HEK293 (cell line): ENCODE results near the gene RSPRY1.

ENCODE experiments used
- CTCF ChIA-PET: fragments of 350-600 bp; formaldehyde crosslinking; extraction: SDS; loops from one replicate; lab custom pipeline; 2021; ENCODE audit warnings: antibody characterized with exemption; lab: Yijun Ruan, JAX
- POLR2A ChIA-PET: fragments of 300-600 bp; formaldehyde crosslinking; extraction: SDS; loops from one replicate; lab custom pipeline; 2020; ENCODE audit warnings: antibody characterized with exemption, inconsistent platforms; lab: Yijun Ruan, JAX
- H3K27ac ChIP-seq: fragments of 200-500 bp; sonication (Bioruptor generic); 2 replicates; pipeline ENCODE4 v1.5.1; 2014; ENCODE audit warnings: low read depth, low read length, control low read depth, inconsistent platforms; ENCODE audit errors: extremely low read depth
- H3K36me3 ChIP-seq, 2 experiments: fragments of 200-500 bp in 1 of 2; sonication (Bioruptor generic) in 1 of 2; 1 replicate in 1 of 2; 2 replicates in 1 of 2; pipeline ENCODE4 v1.5.1; 2014 to 2017; ENCODE audit warnings: inconsistent platforms in 2 of 2, low read length in 2 of 2; ENCODE audit not compliant: control insufficient read depth in 2 of 2, insufficient read depth in 1 of 2
- H3K4me1 ChIP-seq: fragments of 200-500 bp; sonication (Bioruptor generic); 2 replicates; pipeline ENCODE4 v1.5.1; 2014; ENCODE audit warnings: mild to moderate bottlenecking, low read length, inconsistent platforms; ENCODE audit not compliant: control insufficient read depth, insufficient read depth
- H3K4me3 ChIP-seq: 2 replicates; pipeline ENCODE4 v1.5.1; 2011; ENCODE audit warnings: low read depth, mild to moderate bottlenecking, control low read depth, low read length, moderate library complexity
- H3K9me3 ChIP-seq: fragments of 200-500 bp; sonication (Bioruptor generic); 2 replicates; pipeline ENCODE4 v1.5.1; 2014; ENCODE audit warnings: low read depth, low read length, inconsistent platforms; ENCODE audit not compliant: control insufficient read depth, insufficient read depth
- MZF1 ChIP-seq: fragments of 450-650 bp; formaldehyde crosslinking; IDR thresholded peaks from 2 replicates; pipeline ENCODE4 v1.5.1; 2017; ENCODE audit warnings: missing biosample characterization, missing genetic modification characterization, borderline replicate concordance
- SCRT1 ChIP-seq: fragments of 450-650 bp; formaldehyde crosslinking; IDR thresholded peaks from 2 replicates; pipeline ENCODE4 v1.5.1; 2016; ENCODE audit warnings: missing biosample characterization, missing genetic modification characterization, borderline replicate concordance
- SP3 ChIP-seq: fragments of 450-650 bp; formaldehyde crosslinking; IDR thresholded peaks from 2 replicates; pipeline ENCODE4 v1.5.1; 2016; ENCODE audit warnings: missing biosample characterization, missing genetic modification characterization
- ZBTB1 ChIP-seq: fragments of 450-650 bp; formaldehyde crosslinking; IDR thresholded peaks from 2 replicates; pipeline ENCODE4 v1.5.1; 2016; ENCODE audit warnings: missing biosample characterization, missing genetic modification characterization
- ZBTB11 ChIP-seq: fragments of 450-650 bp; formaldehyde crosslinking; conservative IDR thresholded peaks from 2 replicates; pipeline ENCODE4 v1.5.1; 2016; ENCODE audit warnings: low read depth, missing biosample characterization, missing genetic modification characterization
- ZBTB26 ChIP-seq: fragments of 450-650 bp; formaldehyde crosslinking; optimal IDR thresholded peaks from 2 replicates; pipeline ENCODE3; 2016; ENCODE audit warnings: missing biosample characterization, mild to moderate bottlenecking, missing genetic modification characterization
- ZFP41 ChIP-seq: fragments of 450-650 bp; formaldehyde crosslinking; IDR thresholded peaks from 2 replicates; pipeline ENCODE4 v1.5.1; 2016; ENCODE audit warnings: missing biosample characterization, missing genetic modification characterization, borderline replicate concordance
- ZNF10 ChIP-seq: fragments of 450-650 bp; formaldehyde crosslinking; IDR thresholded peaks from 2 replicates; pipeline ENCODE4 v1.5.1; 2017; ENCODE audit warnings: missing biosample characterization, missing genetic modification characterization
- ZNF174 ChIP-seq: fragments of 450-650 bp; formaldehyde crosslinking; IDR thresholded peaks from 2 replicates; pipeline ENCODE4 v1.5.0; 2017; ENCODE audit warnings: missing biosample characterization, mild to moderate bottlenecking, missing genetic modification characterization
- ZNF501 ChIP-seq: fragments of 450-650 bp; formaldehyde crosslinking; IDR thresholded peaks from 2 replicates; pipeline ENCODE4 v1.5.1; 2016; ENCODE audit warnings: missing biosample characterization, missing genetic modification characterization
- ZNF558 ChIP-seq: fragments of 450-650 bp; formaldehyde crosslinking; IDR thresholded peaks from 2 replicates; pipeline ENCODE4 v1.5.1; 2016; ENCODE audit warnings: missing biosample characterization, missing genetic modification characterization
- ZNF692 ChIP-seq: fragments of 450-650 bp; formaldehyde crosslinking; IDR thresholded peaks from 2 replicates; pipeline ENCODE4 v1.5.1; 2016; ENCODE audit warnings: missing biosample characterization, missing genetic modification characterization
- ZNF76 ChIP-seq: fragments of 450-650 bp; formaldehyde crosslinking; IDR thresholded peaks from 2 replicates; pipeline ENCODE4; 2016; ENCODE audit warnings: low read depth, missing biosample characterization, missing genetic modification characterization, borderline replicate concordance

The RSPRY1 gene

GRCh38 chr16:57179215-57179828 is 6.8 kb upstream of the RSPRY1 start (continued):
- TF ChIP-seq ZBTB11 (tag by site-specific recombination) (no peak), ZFP41 (no peak), ZBTB26 (no peak)
- TF ChIP-seq, all 188 proteins: peak for 2

- no peak overlapping the region for H3K4me3 ChIP-seq
- H3K36me3 ChIP-seq: no peaks in the 10 kb centered on the region; a peak in 1 of 3 replicates
- peaks cover 8% of the 10 kb centered on the region for H3K4me1 ChIP-seq
- ChIA-PET CTCF (interaction anchor here (0.8 to 1.4 kb wide), 2 partner anchors 9 to 67 kb away, joined by 3 to 4 read pairs; no protein-coding TSS in a partner anchor), POLR2A (no interaction called here)
- TF ChIP-seq ZNF174 (tag by site-specific recombination) (no peak), ZNF558 (tag by site-specific recombination) (peak; percentile 100)
- TF ChIP-seq, all 188 proteins: peak for 1
- Histone ChIP-seq H3K9me3 (no peaks in the 10 kb centered on the region), H3K27ac (no peak overlapping the region)
Observed at GRCh38 chr16:57184113-57184512, 2.0 kb upstream of the RSPRY1 start.

- no peaks in the 10 kb centered on the region; the same call in 1 of the 2 replicates for H3K4me1 ChIP-seq
- no peaks in the 10 kb centered on the region for H3K9me3 ChIP-seq
- H3K4me3 ChIP-seq: peak overlapping the region; percentile 85
- H3K27ac ChIP-seq: peak overlapping the region; percentile 77; the same call in 1 of the 2 replicates
- POLR2A ChIA-PET: interaction anchor here (0.8 to 1.4 kb wide), 5 partner anchors 11 to 262 kb away, joined by 3 to 7 read pairs (median 4); partner anchors contain the start of genes CIAPIN1 and COQ9
- CTCF ChIA-PET: interaction anchor here (0.8 to 1.8 kb wide), 3 partner anchors 8 to 92 kb away, joined by 3 to 6 read pairs (median 4); partner anchors contain the start of gene CPNE2
- no peak for TF ChIP-seq ZNF10 (tag by site-specific recombination)
- no peak for TF ChIP-seq ZNF692 (tag by site-specific recombination)
- TF ChIP-seq SCRT1 (tag by site-specific recombination): no peak
- TF ChIP-seq SP3 (tag by site-specific recombination): no peak
- peak; percentile 51; the same call in 1 of the 2 replicates for TF ChIP-seq ZNF76 (tag by site-specific recombination)
- no peak for TF ChIP-seq MZF1
- no peak for TF ChIP-seq ZNF501 (tag by site-specific recombination)
- TF ChIP-seq ZBTB1 (tag by site-specific recombination): no peak
- no peaks in the 10 kb centered on the region; a peak in 1 of 3 replicates for H3K36me3 ChIP-seq
Observed at GRCh38 chr16:57184887-57185445, 1.2 kb upstream of the RSPRY1 start.
